Loucy (cell line): Measurements from ENCODE around the gene KCNMA1.

Experiments used
- EZH2phosphoT487 ChIP-seq: fragments of 200-600 bp; IDR thresholded peaks from 2 replicates; pipeline ENCODE4 v1.6.1; 2018; ENCODE audit warnings: antibody characterized with exemption, mild to moderate bottlenecking, moderate library complexity, borderline replicate concordance
- TF ChIP-seq, protein P1 (sequence below): fragments of 200-600 bp; sonication (generic); conservative IDR thresholded peaks from 2 replicates; pipeline ENCODE4 v1.5.1; 2014; ENCODE audit warnings: mild to moderate bottlenecking, antibody characterized with exemption, low read length

DNA sequence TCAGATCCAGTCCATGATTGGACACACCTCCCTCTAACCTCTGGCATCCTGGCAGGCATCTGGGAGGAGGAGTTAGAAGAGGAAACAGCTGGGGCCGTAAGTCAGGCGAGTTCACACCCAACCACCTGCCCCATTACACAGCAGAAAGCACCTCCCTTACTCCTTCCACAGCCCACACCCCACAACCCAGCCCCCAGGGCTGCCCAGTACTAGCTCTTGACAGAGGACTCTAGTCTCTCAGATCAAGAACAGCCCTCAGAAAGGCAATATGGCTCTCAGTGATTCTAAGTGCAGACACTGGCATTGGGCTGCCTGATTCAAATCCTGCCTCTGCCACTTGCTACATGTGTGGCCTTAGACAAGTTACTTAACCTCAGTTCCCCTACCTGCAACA lies 34.1 kb downstream of the KCNMA1 start:
- TF ChIP-seq, protein P1, sequence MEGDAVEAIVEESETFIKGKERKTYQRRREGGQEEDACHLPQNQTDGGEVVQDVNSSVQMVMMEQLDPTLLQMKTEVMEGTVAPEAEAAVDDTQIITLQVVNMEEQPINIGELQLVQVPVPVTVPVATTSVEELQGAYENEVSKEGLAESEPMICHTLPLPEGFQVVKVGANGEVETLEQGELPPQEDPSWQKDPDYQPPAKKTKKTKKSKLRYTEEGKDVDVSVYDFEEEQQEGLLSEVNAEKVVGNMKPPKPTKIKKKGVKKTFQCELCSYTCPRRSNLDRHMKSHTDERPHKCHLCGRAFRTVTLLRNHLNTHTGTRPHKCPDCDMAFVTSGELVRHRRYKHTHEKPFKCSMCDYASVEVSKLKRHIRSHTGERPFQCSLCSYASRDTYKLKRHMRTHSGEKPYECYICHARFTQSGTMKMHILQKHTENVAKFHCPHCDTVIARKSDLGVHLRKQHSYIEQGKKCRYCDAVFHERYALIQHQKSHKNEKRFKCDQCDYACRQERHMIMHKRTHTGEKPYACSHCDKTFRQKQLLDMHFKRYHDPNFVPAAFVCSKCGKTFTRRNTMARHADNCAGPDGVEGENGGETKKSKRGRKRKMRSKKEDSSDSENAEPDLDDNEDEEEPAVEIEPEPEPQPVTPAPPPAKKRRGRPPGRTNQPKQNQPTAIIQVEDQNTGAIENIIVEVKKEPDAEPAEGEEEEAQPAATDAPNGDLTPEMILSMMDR: no peak
- TF ChIP-seq EZH2phosphoT487: no peak
